H1 (cell line): Measurements from ENCODE around the gene ADAMTS6. TPM values are rescaled to one million over a fixed set of nuclear protein-coding genes. Genes with fewer than 3 reads are reported as not detected.

Source experiments
- SIX5 ChIP-seq: IDR thresholded peaks from 2 replicates; pipeline ENCODE4 v1.6.1; 2011; ENCODE audit warnings: mild to moderate bottlenecking, low read depth, low read length
- SP2 ChIP-seq: IDR thresholded peaks from 2 replicates; pipeline ENCODE4 v1.6.1; 2012; ENCODE audit warnings: mild to moderate bottlenecking, low read length, inconsistent platforms
- polyA plus RNA-seq, 7 experiments: library from polyadenylated mRNA; depleted of rRNA in 3 of 7; stranded (reverse) in 5 of 7; unstranded in 2 of 7; fragments of >200 nt in 5 of 7; fragments of 200-250 nt in 2 of 7; gene quantifications; 1 replicate in 5 of 7; 2 replicates in 1 of 7; 4 replicates in 1 of 7; pipeline versions ENCODE4 v1.2.1 to v1.2.3, GENCODE V29; 2011 to 2013; ENCODE audit warnings: missing spikeins in 2 of 7, mixed read lengths in 2 of 7
- total RNA-seq: library from RNA; stranded (reverse); fragmentation: NEBNext Ultra II Directional; extraction: Animal tissue kit (Norgen Biotek cat#: 25700); gene quantifications from 2 replicates; pipeline ENCODE4 v1.2.1, GENCODE V29; 2021

Gene ADAMTS6
- total and polyA plus RNA-seq, 2 of the 8 experiments (the other 6 are each of a cell fraction or from before 2014, with no cell fraction given): 0.74 to 2.4 TPM

- TF ChIP-seq SIX5: no peak
- TF ChIP-seq SP2: no peak
- TF ChIP-seq, all 59 proteins: peak for 0
These were observed 283.9 kb downstream of the ADAMTS6 start (continued) for GRCh38 chr5:65197531-65198455.
